Stimulated activated naive CD8-positive, alpha-beta T cell treated with anti-CD3 and anti-CD28 coated beads, Interleukin-15, Interleukin-2, amounts not matched to agents 100 U/mL and 50 U/mL, for 24 hours (primary cell): ENCODE results near the gene DENND2A.
A peak's percentile ranks its signal among the peaks of the same experiment; 100 is the strongest.
"Not testable (repeated sequence)": the region's sequence is repeated elsewhere in the genome, so short reads cannot be mapped to it uniquely, and the experiment has no call there.

Source experiments
- ATAC-seq: fragments of 150-1000 bp; cut with Tn5 transposase; one replicate; pipeline ENCODE4 v1.10.0; 2021
- DNase-seq: peaks from one replicate; pipeline ENCODE4 v3.0.0; 2021

DENND2A gene

DNA sequence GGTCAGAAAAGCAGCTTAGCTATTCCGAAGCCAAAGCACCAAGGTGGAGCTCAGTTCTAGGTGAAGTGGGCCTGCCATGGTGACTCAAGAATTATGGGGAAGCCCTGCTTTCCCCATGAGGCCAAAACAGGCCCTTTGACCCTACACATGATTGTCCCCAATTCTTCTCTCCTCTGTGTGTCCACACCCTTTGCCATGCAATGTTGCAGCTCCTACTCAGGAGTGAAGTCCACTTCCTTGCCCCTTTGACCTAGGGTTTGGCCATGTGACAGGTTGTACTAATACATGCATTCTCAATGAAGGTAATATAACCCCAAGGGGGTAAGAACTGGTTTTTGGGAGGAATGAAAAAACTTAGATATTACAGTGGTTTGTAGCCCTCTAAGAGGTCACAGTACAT is 93.7 kb downstream of the DENND2A start:
- ATAC-seq (no peak), DNase-seq (no peak)

DNA sequence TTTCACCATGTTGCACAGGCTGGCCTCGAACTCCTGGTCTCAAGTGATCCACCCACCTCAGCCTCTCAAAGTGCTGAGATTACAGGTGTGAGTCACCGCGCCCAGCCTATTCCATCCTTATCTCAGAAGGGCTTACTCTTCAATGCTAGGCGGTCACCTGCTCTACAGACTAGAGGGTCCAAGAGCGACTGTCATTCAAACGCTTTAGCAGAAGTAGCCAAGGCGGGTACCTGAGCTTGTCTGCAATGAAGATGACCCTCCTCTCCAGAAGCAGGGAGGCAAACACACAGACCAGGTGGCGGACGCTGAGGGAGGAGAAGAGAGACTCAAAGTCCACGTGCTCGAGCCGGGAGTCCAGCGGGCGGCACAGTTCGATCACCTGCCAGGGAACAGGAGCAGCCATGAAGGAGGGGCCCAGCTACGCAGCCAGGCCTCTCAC is 96.2 kb downstream of the DENND2A start:
- DNase-seq = no peak

DNA sequence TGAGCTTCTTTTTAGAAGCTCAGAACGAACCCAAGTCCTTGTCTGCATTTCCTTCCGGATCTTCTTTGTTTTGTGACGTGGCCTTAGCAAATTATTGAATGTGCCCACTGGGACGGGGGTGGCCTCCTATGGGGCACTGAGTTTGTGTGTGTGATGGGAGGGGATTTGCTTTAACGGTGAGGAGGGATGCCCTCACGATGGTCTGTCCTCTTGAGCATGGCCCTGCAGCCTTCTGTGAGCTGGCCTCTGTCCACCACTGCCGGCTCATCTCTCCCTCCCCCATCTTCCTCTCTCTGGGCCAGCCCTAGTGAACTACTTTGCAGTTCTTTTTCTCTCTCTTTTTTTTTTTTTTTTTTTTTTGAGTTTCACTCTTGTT is 98.4 kb downstream of the DENND2A start:
- DNase-seq = no peak
- no peak for ATAC-seq

More for the DNA sequence above, 96.2 kb downstream of the DENND2A start:
- ATAC-seq = no peak

DNA sequence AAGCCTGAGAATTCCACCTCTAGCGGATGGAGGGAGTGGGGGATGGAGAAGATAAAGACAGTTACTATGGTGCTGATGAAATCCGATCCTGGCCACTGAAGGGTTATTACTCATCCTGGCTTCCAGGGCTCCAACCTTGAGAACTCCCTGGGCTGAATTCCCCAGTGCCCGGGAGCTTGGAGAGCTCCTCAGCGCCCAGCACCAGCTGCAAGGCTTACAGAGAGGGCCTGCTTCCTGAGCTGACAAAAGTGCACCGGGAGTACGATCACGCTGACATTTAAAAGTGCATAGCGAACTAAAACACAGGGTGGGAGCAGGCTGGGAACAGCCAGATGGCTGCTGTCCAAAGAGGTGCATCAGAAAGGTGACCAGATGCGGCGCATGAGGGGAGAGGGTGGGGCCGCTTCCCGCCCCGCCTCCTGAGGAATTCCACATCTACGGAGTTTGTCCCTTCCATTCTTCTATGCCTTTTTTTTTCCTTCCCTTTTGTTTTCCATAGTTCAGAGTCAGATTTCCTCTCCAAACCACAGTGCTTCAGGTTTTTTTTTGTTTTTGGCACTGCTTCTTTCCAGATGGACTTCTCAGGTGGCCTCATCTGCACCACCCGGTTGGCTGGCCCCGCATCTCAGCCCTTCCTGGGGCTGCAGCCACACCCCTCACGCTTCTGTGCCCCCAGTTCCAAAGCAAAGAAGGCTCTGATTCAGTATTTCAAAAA is 98.9 kb downstream of the DENND2A start:
- ATAC-seq = no peak
- no peak for DNase-seq

DNA sequence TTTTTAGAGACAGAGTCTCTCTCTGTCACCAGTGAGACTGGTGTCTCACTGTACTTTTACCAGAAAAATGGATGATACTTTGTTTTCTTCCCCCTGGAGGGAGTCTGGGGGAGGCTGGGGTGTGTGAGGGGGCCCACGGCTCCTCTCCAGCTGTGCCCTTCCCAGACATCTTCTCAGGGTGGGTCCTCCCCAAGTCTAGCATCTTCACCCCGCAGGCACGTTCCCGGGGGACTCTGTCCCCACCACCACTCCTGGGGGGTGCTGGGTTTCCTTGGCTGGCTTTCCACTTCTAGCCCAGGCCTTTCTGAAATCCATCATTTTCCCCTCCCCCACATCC is 99.5 kb downstream of the DENND2A start:
- no peak for ATAC-seq

DNA sequence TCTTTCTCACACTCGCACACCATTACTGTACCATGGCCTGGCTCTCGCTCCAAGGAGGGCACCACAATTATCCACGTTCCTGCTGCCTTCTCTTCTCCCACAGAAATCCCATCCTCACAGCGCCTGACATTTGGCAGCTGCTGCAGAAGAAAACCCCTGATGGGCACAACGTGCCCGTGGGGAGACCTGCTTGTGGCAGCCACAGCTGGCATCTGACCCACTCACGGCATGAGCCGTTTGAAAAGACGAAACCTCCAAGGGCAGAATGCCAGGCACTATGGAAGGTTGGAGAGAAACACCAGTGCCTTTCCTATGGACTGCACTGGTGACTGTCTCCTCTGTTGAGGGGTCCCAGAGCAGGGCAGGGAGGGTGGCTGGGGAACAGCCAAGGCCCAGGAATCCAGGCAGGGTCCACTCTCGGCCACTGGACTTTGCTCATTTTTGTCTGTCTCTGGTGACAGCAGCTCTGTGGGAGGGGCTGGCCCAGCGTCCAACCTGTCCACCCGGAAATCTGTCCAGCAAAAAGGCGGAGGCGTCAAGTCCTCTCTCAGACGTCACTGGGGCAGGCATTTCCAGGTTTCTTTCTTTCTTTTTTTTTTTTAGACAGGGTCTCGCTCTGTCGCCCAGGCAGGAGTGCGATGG is 100.4 kb downstream of the DENND2A start:
- no peak for ATAC-seq
- DNase-seq = no peak

More for the DNA sequence above, 99.5 kb downstream of the DENND2A start:
- DNase-seq = no peak

DNA sequence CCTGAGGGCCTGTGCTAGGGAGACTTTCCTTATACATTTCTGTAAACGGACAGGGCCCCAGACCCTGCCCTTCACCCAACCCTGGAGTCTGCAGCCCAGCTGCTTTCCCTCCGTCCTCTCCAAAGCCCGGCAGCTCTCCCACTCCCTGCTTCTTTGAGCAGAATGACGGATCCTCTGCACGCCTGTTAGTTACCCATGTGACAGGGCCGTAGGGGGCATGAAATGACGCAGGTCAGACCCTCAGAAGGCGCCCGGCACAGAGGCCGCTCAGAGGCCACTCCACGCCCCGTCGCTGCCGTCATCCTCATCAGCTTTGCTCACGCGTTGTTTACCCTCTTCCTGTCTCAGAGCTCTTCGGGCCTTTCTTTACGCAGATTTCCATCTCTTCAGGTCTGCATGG is 101.2 kb downstream of the DENND2A start:
- no peak for DNase-seq
- no peak for ATAC-seq

DNA sequence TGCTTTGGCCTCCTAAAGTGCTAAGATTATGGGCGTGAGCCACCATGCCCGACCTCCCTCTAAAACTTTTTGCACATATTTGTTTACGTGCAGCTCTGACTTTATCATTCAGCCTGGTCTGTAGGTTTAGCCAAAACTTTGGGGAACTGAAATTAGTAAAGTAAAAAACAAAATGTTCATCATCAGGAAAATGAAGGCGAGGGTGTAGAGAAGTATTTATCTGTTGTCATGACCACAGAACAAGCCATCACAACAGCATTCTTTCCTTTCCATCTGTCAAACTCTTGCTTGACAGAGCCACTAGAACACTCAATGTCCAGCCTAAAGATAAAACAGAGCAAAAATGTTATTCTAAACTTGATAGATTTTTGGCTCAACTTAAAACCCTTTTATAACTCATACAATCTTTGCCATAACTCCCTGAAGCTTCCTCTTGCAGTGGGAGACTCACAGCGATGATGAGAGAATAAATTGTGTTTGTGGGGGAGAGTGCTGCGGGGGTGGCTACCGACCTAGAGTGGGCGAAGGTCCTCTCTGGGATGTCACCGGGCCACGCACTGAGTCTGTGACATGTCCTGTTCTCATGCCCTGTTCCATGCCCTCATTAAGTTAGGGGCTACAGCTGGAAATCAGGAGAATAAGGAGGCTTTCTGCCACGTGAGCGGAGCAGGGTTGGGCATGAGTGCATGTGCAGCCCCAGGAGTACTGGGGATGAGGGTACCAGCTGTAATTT is 102.7 kb downstream of the DENND2A start:
- ATAC-seq (no peak), DNase-seq (no peak)

DNA sequence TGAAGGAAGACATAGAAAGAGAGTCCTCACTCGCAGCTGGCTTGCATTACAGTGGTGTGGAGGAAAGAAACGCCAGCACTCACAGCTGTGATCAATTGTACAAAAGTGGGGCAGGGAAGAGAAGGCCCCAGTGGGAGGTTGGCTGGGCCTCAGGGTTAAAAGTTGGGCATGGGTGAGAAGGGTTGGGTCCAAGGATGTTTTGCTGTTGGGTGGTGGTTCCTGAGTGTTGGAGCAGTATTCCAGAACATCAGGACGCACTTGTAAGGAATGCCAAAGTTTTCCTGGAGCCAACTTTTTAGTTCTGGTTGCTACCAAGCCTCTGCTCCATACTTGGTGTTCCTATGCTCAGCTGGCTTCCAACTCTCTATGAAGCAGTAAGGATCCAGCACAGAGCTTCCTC is 105.9 kb downstream of the DENND2A start:
- DNase-seq = no peak
- no peak for ATAC-seq

DNA sequence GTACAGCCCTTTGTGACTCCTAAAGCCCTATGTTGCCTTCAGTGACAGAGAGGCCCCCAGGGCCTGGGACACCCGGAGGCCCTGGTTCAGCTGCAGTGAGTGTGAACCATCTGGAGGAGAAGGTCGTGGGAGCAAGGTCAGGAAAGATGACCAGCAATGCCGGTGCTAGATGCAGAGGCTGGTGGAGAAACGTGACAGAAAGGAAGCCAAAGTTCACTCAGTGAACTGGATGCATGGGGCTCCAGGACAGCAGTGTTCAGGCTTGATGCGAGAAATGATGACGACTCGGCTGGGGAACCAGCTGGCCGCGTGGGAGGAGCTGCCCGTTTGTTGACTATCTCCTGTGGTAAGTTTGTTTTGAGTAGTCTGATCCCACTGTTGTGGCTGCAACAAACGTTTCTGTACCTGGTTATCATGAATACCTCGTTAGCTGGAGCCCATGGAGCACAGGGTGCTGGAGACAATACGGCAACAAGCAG is 107.2 kb downstream of the DENND2A start:
- ATAC-seq (no peak), DNase-seq (no peak)

DNA sequence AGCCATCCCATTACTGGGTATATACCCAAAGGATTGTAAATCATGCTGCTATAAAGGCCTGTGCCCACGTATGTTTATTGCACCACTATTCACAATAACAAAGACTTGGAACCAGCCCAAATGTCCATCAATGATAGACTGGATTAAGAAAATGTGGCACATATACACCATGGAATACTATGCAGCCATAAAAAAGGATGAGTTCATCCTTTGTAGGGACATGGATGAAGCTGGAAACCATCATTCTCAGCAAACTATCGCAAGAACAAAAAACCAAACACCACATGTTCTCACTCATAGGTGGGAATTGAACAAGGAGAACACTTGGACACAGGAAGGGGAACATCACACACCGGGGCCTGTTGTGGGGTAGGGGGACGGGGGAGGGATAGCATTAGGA is 111.2 kb downstream of the DENND2A start:
- not testable (repeated sequence) for DNase-seq, ATAC-seq

DNA sequence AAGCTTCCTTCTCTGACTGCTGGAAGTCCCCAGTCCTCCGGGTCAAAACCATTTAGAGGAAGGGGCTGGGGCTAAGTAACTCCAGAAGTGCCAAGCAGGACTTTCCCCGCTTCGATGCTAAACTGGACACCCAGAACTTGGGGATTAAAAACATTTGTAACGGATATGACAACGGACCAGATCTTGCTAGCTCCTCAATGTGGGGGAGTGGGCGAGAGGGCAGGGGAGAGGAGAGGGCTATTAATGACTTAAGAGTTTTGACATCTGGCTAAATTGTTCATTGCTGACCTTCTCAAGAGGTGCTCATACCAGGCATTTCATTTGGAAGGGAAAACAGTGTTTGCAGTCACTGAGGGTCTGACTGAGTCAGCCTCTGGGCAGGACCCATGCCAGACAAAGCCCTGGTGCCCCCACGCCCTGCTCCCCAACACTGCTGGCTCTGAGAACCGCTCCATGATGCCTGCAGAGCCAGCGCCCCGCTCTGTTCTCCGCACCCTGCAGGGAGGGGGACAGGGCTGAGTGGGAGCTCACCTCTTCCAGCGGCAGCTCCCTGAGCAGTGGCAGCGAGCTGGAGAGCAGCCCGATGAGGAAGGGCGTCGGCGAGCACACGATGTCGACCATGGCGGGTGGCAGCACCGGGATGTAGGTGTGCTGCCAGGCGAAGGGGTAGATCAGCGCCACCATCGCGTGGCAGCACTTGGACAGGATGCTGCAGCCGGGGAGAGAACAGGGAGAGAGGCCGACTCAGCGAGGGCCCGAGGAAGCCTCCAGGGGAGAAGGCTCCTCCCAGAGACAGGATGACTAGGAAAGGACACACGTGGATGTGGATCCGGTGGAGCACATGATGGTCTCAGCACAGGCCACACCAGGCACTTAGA is 113.6 kb downstream of the DENND2A start:
- ATAC-seq (no peak), DNase-seq (no peak)

DNA sequence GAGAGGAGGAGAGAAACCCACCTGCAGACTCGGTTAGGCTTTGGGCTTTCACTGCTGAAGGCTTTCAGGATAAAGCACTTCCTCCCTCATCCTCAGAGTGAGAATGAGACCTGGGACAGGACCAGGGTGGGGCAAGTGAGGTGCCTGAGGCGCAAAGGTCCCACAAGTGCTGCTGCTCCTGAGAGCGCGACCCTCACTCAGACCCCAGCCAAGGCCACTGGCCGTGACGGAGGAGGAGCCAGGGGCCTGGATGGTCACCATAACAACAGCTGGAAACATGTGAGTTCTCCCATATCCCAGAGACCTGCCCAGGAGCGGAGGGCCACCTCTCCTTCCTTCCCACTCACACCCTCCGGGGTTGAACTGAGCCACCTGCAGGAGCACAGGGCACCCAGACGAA is 114.4 kb downstream of the DENND2A start:
- ATAC-seq = no peak
- no peak for DNase-seq

DNA sequence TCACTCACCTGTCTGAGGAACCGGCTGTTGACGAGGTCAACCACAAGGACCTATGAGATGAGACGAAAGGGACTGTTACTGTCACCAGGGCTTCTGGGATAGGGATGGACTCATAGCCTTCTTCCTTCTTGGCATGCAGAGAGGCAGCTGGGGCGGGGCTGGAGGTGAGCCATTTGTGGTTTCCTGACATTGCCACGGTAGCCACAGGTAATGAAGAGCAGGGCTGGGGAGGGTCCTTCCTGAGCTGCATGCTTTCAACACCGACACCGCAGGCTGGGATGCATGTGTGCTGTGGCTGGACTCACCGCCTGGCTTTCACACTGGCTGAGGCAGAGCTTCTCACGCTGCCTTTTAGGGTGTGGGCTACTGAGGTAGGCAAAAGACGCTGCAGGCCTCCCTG is 114.9 kb downstream of the DENND2A start:
- ATAC-seq (no peak), DNase-seq (no peak)

DNA sequence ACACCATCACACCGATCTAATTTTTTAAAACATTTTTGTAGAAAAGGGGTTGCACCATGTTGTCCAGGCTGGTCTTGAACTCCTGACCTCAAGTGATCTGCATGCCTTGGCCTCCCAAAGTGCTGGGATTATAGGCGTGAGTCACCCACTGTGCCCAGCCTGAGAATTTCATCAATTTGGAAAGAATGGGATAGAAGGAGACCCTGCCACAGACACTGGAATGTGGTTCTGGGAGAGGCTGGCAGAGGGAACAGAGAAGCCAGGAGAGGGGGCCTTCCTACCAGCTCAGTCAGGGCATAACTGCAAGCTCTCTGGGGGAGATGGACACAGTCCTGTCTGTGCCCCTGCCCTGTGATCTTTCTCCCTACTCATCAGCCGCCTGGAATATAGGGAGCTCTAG is 119.2 kb downstream of the DENND2A start:
- no peak for ATAC-seq
- no peak for DNase-seq

DNA sequence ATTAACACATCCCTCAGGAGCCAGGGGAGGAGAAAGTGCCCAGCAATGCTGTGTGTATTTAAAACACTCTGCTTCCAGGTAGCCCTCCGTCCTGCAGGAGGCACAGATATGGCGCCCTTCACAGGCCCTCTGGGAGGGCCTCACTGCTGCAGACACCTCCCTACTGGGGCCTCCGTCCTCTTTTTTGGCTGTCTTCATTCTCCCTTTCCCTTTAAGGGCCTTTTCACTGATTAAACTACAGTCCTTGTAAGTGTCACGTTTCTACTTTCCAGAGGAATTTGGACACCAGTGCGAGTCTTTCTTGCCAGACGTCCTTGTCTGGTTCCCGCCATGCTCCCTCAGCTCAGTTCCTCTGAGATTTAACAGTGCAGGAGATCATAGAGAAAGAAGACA is 121.6 kb downstream of the DENND2A start:
- ATAC-seq = no peak
- DNase-seq = no peak

DNA sequence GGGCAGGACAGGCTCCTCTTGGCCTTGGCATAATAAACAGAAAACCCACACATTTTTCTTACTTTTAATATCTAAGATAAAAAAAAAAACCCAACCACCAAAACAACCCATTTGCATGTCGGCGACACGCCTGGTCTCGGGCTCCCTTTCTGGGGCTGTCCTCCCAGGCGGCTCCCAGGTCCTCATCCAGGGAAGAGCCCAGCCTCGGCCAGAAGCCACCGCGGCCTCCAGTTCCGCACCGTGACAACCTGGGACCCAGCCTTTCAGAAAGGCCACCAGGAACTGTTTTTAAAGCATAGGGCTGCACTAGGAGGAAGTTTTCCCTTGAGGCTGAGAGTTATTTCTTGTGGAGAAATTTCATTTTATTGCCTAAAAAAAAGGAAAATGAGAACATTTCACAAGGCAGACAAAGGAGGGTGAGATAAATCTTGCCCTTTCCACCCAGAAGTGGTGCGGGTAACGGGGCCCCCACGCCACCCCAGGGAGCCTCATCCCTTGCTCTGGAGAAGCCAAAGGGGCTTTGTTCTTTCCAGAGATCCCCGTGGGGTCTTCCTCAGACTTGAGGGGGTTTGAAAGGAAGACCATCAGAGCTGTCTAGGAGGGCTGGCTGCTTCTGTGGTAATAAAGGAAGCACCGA is 122.1 kb downstream of the DENND2A start:
- no peak for ATAC-seq
- no peak for DNase-seq

DNA sequence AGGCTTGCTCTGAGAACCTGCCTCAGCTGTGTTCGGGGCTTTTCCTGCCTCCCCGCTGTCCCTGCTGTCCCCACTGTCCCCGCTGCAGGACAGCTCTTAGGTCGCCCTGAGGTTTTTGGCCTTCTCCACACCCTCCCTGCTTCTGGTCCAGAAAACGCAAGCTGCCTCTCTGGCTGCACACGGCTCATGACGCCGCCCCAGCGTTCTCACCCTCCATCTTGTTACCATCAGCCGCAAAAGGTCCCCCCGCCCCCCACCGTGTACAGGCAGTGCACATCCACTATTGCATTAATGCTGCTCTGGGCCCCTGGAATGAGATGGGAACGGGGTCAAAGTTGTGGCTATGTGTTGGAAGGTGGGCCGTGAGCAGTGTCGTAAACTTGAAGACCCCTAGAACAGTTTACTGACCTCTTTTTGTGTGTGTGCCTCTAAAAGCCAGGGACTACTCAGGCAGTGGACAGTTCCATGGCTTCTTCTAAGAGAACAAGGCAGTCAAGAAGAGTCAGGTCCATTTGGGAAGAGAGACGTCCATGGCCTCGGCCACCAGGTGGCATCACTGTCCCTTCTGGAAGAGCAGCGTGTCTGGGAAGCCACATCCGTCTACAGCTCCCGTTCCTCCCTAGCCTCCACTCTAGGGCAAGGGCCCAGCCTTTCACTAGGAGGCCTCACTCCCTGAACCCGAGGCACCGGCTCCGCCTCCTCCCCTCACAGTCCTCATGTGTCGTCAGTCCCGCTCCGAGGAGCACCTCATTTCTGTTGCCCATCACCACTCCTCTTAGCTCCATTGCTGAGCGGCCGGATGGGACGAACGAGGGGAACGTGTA is 122.9 kb downstream of the DENND2A start:
- ATAC-seq (peak; percentile 83), DNase-seq (peak; percentile 78)

DNA sequence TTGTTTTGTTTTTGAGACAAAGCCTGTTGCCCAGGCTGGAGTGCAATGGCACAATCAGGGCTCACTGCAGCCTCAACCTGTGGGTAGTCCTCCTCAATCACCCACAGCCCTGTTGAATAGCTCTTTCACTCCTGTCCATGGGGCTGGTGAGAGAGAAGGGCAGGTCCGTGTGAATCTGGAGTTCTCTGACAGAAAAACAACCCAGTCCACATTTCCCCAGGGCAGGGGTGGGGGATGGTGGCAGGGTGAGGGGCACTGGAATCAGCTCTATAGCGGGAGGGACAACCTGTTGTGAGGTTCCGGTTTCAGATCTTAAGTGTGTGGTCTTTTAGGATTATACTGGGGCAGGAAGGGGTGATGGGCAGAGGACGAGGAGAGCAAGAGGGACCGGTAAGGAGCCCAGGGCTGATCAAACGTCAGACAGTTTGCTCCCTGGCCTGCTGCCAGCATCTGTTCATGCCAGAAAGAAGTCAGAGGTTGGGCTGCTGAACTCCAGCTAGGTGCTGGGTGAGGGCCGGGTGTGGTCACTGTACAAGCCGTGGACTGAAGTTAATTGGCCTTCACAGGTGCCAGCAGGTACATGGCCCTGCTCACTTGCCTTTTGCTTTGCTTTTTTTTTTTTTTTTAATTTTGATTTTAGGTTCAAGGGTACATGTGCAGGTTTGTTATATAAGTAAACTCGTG is 128.2 kb downstream of the DENND2A start:
- DNase-seq (no peak), ATAC-seq (peak; percentile 14)

DNA sequence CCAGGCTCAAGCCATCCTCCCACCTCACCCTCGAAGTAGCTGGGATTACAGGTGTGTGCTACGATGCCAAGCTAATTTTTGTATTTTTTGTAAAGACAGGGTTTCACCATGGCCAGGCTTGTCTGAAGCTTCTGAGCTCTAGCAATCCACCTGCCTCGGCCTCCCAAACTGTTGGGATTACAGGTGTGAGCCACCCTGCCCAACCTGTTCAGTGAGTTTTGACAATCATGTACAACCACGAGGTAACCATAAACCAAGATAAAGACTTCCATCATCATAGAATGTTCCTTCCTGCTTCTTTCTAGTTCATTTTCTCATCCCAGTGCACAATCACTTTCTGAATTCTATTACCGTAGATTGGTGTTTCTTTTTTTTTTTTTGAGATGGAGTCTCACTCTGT is 130.8 kb downstream of the DENND2A start:
- ATAC-seq (no peak), DNase-seq (no peak)
